Mesenteric fat pad (tissue), 1 donor: ENCODE measurements around the gene PHF21A. TPM values are rescaled to one million over a fixed set of nuclear protein-coding genes. Genes with fewer than 3 reads are reported as not detected.

Experiments
- DNase-seq: peaks from one replicate; pipeline ENCODE4 v3.0.0-alpha.2; 2020; ENCODE audit warnings: low spot score
- long read RNA-seq: library from polyadenylated mRNA; unstranded; transcript quantifications from one replicate; pipeline ENCODE4 v2.0.0, GENCODE V29; 2020
- total RNA-seq: library from RNA; stranded (reverse); fragmentation: NEBNext Ultra II Directional; extraction: Animal tissue kit (Norgen Biotek cat#: 25700); gene quantifications from one replicate; pipeline ENCODE4 v1.2.1, GENCODE V29; 2021
- donor health status: DM: yes; HTN: yes; CAD: no.

The PHF21A gene
- total RNA-seq: 44.8 TPM
- long read RNA-seq, partial matches to known transcripts: 4 of 21 reads
- long read RNA-seq, other reads (novel, unspliced or antisense): 17 of 21 reads

DNA sequence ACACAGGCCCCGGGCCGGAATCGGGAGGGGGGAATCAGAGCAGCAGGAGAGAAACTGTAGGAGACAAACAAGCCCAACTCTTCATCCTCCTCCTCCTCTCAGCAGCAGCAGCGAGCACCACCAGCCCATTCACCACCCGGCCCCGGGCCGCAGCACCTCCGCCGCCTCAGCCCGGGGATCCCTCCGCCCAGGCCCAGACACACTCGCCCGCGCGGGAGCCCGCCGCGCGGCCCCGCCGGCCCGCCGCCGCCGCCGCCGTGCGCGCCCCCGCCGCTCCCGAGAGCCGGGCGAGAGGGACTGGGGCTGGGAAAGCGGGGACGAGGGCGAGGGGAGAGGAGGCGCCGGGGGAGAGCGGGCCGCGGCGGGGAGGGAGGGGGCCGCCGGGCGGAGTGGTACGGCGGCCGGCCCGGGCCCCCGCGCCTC, at the start of gene PHF21A:
PHF21A (minus strand) TSS at position 154 of the 423 bp plus-strand sequence. CDS start 37,235 bp downstream, outside the sequence.
- DNase-seq: peak; percentile 96

- no peak for DNase-seq
These were observed 49.5 kb upstream of the PHF21A start for GRCh38 chr11:46170797-46171196.

GRCh38 chr11:46162700-46163099, 41.4 kb upstream of the PHF21A start:
- no peak for DNase-seq

DNA sequence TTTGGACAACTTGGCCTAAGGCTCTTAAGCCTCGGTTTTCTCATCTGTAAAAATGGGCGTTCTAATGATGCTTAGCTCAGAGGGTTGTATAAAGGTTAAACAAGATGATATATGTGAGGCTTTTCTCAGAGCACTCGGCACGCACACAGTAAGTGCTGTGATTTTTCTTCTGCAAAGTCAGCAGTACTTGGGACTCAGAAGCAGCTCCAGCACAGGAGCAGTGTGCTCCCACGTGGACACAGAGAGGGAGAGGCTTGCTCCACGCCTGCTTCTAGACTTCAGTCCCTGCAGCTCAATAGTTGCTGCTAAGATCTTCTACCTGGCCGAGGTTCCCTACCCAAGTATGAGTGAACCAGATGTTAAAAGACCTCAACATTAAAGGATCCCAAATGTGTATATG, 39.9 kb upstream of the PHF21A start:
- no peak for DNase-seq

DNA sequence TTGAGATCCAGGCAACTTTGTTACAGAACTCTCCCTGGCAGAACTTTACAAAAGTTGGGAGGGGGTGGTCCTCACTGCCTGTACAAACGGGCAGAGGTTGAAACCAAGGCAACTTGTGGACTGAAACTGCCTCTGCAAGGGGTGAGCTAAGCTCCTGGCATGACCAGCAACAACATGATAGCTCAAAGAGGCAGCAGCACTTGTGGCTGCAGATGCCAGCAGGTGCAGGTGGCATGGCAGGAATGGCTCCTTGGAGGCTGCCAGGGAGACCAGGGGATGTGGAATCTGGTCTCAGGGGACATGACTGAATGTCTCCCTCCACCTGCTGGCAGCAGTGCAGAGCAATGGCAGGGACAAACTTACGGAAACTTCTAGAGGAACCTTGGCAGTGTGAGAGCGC, 38.8 kb upstream of the PHF21A start:
- no peak for DNase-seq

- no peak for DNase-seq
These were observed 38.4 kb upstream of the PHF21A start for GRCh38 chr11:46159680-46160079.

GRCh38 chr11:46149826-46150225, 28.6 kb upstream of the PHF21A start:
- DNase-seq: no peak

- no peak for DNase-seq
These were observed 28.1 kb upstream of the PHF21A start for GRCh38 chr11:46149342-46149741.

DNA sequence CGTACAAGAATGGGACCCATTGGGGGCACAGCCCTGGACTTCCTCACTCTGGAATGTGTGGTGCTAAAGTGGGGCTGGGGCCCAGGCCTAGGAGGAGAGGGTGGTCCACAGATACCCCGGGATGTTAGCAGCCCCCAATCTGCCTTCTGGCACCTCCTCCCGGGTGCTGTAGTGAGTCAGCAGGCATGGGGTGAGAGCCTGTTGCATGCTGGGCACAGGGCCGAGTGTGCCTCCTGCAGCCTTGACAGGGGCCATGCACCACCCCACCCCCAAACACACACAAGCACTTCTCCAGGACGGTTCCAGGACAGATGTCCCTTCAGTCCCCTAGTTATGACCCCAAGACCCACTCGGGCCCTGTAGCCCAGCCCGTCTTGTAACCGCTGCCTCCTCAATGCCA, 23.5 kb upstream of the PHF21A start:
- DNase-seq: no peak

GRCh38 chr11:46143049-46143806, 22.0 kb upstream of the PHF21A start:
- DNase-seq: no peak

- no peak for DNase-seq
These were observed 21.3 kb upstream of the PHF21A start for GRCh38 chr11:46142561-46142960.

GRCh38 chr11:46141597-46141996, 20.3 kb upstream of the PHF21A start:
- no peak for DNase-seq

DNA sequence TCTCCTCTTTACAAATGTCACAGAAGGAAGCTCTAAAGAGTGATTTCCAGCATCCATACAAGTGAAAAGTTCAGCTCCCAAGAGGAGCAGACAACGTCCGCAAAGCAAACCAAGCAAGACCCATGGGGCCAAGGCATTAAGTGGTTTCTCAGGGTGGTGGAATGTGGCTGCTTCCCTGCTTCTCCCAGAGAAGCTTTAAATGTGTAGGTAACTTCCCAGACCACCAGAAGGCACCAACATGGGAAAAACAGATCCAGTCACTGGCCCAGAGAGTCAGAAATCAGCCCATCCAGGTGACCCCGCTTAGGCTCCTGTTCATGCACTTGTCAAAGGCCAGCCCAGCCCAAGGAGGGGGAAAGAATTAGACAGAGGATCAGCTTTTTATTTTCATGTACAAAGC, 13.3 kb upstream of the PHF21A start:
- no peak for DNase-seq

DNA sequence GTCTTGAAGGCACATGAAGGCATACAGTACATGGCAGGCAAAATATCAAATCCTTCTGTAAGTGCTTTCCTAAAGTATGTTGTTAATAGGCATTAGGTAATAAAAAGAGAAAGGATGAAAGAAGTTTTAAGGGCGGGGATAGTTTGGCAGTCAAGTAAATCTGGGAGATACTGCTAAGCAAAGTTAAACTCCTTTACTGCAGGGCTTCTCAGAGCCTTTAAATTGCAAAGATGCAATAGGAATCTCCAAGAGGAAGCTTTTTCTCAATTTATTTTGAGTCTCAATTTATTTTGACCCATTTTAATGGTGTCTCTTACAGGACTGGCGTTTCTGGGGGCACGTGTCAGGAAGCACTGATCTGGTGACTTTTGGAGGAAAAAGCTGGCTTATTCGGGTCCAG, 12.8 kb upstream of the PHF21A start:
- no peak for DNase-seq

DNA sequence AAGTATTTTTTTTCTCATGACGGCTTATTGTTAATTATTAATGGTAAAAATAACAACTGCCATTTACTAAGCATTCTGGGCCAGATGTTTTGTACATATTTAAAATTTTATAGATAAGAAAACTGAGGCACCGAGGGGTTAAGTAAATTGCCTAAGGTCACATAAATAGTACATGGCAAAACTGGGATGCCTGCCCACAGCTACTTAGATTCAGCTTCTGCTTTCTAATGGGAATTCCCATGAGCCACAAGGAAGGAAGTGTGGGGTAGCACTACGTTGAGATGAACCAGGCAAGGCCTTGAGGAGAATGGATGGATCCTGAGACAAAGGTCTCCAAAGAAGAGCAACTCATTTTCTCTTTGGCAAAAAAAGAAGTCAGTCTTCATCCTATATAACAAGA, 11.9 kb upstream of the PHF21A start:
- DNase-seq: no peak

- no peak for DNase-seq
These were observed 9.2 kb upstream of the PHF21A start for GRCh38 chr11:46130286-46130940.

GRCh38 chr11:46129133-46129532, 7.9 kb upstream of the PHF21A start:
- no peak for DNase-seq

- DNase-seq: no peak
These were observed 5.9 kb upstream of the PHF21A start for GRCh38 chr11:46127150-46127638.

GRCh38 chr11:46125284-46125683, 4.0 kb upstream of the PHF21A start:
- DNase-seq: no peak

GRCh38 chr11:46122945-46123715, 1.9 kb upstream of the PHF21A start:
- no peak for DNase-seq

DNA sequence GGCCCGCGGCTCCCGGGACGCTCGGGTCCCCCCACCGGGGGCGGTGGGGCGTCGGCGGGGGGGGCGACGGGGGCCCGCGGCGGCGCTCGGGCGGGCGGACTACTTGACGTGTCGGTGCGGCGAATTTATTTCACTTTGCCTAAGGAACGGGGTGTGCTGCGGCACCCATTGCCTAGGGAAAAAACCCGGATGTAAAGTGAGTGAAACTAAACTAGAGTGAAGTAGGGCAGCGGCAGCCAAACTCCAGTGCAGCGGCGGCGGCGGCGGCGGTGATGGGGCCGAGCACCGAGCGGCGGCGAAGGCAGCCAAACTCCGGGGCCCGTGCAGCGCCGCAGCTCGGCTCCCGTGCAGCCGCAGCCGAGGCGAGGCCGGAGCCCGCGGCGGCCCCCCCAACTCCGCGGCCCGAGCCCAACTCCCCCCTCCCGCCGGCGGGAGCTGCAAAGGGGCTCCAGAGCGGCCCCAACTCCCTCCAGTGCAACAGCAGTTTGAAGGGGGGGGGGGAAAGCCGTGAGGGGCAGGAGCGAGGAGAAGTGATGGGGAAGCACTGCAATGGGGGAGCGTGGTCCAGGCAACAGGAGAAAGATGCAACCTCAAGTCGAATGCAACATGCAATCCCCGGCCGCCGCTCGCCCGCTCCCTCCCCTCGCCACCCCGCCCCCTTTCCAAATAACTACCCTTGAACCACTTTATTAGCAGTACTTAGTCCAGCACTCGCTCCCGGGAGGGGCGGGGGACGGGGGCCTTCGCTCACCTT, 647 bp upstream of the PHF21A start:
- no peak for DNase-seq
